Measurements from ENCODE around the gene VWA8. TPM values are rescaled to one million over a fixed set of nuclear protein-coding genes. Genes with fewer than 3 reads are reported as not detected.

The VWA8 gene
- total RNA-seq, 1 donor from 2014 or later, result 9.8 TPM

DNA sequence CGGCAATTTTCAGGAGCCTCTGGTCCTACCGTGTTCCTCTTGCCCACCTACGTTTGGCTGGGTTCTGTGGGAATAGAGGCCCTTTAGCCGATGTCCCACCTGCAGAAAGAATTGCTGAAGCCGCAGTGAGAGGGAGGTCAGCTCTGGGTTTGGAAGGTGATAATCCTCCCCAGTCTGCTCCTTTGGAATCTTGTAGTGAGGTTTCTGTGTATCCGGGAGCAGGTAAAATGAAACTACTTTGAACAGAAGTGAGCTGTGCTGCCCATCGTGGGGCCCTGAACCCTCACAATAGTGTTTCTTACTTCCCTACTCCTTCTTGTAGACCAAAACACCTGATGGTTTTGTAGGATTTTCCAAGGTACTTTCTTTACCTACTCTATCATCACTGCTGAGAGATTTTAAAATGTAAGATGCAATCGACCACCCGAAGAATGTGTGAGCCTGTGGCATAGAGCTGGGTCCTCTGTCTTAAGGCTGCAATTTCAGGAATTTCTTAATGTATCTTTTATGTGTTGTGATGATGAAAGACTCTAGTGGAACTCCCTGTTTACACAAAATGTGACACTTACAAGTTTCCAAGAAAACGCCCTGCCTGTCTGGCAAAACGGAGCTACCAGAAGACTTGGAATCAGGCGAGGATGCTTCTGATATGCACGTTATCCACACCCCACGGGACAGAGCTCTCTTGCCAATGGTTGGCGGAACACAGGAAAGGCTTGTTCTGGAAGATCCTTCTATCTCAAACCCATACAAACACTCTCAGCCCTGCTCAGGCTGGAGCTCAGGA, 427.4 kb downstream of the VWA8 start:
- H3K4me3 ChIP-seq (ENCODE audit: low read depth, low read length), result no peak overlapping the region
- no peak for DNase-seq (ENCODE audit: low read depth)
- TF ChIP-seq, protein P1, sequence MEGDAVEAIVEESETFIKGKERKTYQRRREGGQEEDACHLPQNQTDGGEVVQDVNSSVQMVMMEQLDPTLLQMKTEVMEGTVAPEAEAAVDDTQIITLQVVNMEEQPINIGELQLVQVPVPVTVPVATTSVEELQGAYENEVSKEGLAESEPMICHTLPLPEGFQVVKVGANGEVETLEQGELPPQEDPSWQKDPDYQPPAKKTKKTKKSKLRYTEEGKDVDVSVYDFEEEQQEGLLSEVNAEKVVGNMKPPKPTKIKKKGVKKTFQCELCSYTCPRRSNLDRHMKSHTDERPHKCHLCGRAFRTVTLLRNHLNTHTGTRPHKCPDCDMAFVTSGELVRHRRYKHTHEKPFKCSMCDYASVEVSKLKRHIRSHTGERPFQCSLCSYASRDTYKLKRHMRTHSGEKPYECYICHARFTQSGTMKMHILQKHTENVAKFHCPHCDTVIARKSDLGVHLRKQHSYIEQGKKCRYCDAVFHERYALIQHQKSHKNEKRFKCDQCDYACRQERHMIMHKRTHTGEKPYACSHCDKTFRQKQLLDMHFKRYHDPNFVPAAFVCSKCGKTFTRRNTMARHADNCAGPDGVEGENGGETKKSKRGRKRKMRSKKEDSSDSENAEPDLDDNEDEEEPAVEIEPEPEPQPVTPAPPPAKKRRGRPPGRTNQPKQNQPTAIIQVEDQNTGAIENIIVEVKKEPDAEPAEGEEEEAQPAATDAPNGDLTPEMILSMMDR (conservative IDR thresholded peaks at IDR 0.05; ENCODE audit: low read depth, low read length), result no peak

DNA sequence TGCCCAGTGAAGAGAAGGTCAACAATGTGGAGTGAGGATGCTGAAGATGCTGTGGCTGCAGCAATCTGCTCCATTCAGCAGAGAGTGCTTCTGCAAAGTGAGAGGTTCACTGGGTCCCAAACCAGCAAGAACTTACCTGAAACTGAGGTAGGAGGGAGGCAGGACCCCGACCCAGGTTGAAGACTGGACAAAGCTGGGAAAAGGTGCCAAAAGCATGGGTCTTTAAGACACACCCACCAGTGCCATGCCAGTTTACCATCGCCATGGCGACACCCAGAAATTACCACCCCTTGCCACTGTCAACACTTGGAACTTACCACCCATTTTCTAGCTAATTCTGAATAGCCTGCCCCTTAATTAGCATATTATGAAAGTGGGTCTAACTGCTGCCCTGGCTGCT, 432.9 kb downstream of the VWA8 start:
- TF ChIP-seq, protein P1 (conservative IDR thresholded peaks at IDR 0.05; ENCODE audit: low read depth, low read length), result no peak

DNA sequence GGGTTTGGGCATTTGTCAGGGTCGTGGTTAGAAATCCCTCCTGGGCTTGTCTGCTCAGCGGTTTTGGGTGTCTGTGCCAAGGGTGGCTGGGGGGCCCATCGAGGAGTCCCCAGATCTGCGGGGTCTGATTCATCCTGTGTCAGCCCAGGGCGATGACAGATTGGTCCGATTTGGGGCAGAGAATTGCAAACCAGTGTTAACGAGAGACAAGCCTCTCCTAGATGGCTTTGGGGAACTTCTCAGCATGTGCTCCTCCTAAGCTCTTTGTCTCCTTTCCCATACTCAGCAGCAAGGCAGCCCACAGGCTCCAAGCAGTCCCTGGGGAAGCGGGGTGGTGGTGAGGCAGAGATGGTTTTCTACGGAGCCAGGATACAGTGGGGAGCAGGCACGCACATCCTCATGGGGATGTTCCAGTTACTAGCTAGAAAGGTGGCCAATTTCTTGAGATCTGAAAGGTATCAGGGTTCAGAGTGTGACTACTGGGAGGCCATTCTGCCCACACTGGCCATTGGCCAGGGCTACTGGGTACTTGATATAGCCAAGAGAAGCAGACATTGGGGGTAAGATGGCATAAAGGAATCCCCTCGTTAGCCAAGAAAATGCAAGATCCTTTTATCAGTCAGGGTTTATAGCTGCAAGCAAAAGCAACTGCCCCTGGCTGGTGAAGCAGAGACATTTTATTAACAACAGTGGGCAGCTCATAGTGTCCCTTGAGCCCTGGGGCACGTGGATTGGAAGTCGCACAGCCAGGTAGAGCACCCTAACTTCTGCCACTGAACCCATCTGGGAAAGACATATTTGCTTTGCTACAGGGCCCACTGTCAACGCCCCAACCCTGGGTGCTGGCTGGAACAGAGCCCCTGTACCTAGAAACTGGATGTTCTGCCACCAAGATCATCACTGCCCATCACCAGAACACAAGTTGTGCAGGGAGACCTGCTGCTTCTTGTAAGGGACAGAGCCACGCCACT, 440.0 kb downstream of the VWA8 start:
- DNase-seq (ENCODE audit: low read depth), result no peak
- TF ChIP-seq, protein P1 (conservative IDR thresholded peaks at IDR 0.05; ENCODE audit: low read depth, low read length), result no peak
- no peak overlapping the region for H3K4me3 ChIP-seq (ENCODE audit: low read depth, low read length)

More for the DNA sequence above, 432.9 kb downstream of the VWA8 start:
- DNase-seq (ENCODE audit: low read depth), result no peak
- no peak overlapping the region for H3K4me3 ChIP-seq (ENCODE audit: low read depth, low read length)

DNA sequence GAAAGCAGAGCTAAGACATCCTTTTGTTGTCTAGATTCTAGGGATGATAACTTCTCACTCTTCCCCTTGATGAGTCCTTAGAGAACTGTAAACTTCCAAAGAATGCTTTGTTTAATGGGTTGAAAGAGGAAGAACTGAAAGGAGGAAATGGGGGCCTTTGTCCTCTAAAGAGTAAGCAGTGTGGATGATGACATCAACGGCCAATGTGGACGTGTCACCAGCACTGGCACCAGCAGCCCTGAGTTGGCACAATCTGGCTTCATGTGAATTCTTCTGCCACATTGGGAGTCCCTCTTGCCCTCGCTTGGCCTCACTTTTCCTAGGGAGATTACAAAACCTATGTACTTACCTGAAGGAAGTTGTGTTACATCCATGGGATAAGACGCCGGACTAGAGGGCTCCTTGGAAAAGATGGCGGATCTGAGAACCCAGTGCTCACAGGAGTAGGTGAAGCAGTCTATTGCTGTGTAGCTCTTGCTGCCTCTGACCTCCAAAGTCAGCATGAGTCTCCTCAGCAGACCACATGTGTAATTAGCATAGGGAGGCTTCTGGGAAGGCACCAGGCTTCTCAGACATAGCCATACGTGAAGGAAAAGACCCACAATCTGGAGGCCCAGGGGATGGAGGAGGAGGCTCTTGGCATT, 440.8 kb downstream of the VWA8 start:
- no peak for DNase-seq (ENCODE audit: low read depth)
- TF ChIP-seq, protein P1 (conservative IDR thresholded peaks at IDR 0.05; ENCODE audit: low read depth, low read length), result no peak
- H3K4me3 ChIP-seq (ENCODE audit: low read depth, low read length), result no peak overlapping the region

Other genes starting within 250 kb of the VWA8 start
- 10.0 and 10.3 TPM in 2 replicates for gene DGKH, start 87.5 kb upstream of the VWA8 start, total RNA-seq